PC-3 (cell line): ENCODE data around the gene STH.

Experiments used
- CTCF ChIP-seq: fragments of 300-600 bp; sonication (generic); conservative IDR thresholded peaks from 2 replicates; pipeline ENCODE4 v1.5.1; 2017; ENCODE audit warnings: antibody characterized with exemption, low read depth, mild to moderate bottlenecking, low read length
- EZH2 ChIP-seq: fragments of 300-600 bp; sonication (generic); IDR thresholded peaks from one replicate; pipeline ENCODE4 v1.6.1; 2017; ENCODE audit warnings: antibody characterized with exemption, mild to moderate bottlenecking, low read length; ENCODE audit not compliant: unreplicated experiment

- TF ChIP-seq CTCF: no peak
- no peak for TF ChIP-seq EZH2
Measured at GRCh38 chr17:45984368-45984767, 14.7 kb upstream of the STH start.
